Neural progenitor cell (in vitro differentiated cells): ENCODE results near the gene TPCN2. TPM values are rescaled to one million over a fixed set of nuclear protein-coding genes. Genes with fewer than 3 reads are reported as not detected.

Experiments used
- DNase-seq: peaks from one replicate; pipeline ENCODE4 v3.0.0-alpha.2; 2016; ENCODE audit warnings: low spot score
- H2AFZ ChIP-seq: fragments of 200-600 bp; sonication (generic); replicated peaks from 2 replicates; pipeline ENCODE4 v1.6.1; 2016; ENCODE audit warnings: antibody characterized with exemption
- H3F3A ChIP-seq: fragments of 200-600 bp; sonication (generic); 2 replicates; pipeline ENCODE4 v1.6.1; 2016; ENCODE audit warnings: antibody characterized with exemption, low read depth
- H3K27ac ChIP-seq: fragments of 200-600 bp; sonication (generic); 2 replicates; pipeline ENCODE4 v1.5.1; 2016; ENCODE audit warnings: mild to moderate bottlenecking
- H3K27me3 ChIP-seq: fragments of 200-600 bp; sonication (generic); 2 replicates; pipeline ENCODE4 v1.6.1; 2016; ENCODE audit warnings: mild to moderate bottlenecking, moderate library complexity
- H3K36me3 ChIP-seq: fragments of 200-600 bp; sonication (generic); 2 replicates; pipeline ENCODE4 v1.5.1; 2016
- H3K4me1 ChIP-seq: fragments of 200-600 bp; sonication (generic); 2 replicates; pipeline ENCODE4 v1.6.1; 2016; ENCODE audit warnings: mixed run types
- H3K4me2 ChIP-seq: fragments of 200-600 bp; sonication (generic); 2 replicates; pipeline ENCODE4 v1.6.1; 2016
- H3K4me3 ChIP-seq: fragments of 200-600 bp; sonication (generic); 2 replicates; pipeline ENCODE4 v1.5.1; 2016
- H3K79me2 ChIP-seq: fragments of 200-600 bp; sonication (generic); 2 replicates; pipeline ENCODE4 v1.6.1; 2016; ENCODE audit warnings: low read depth
- H3K9ac ChIP-seq: fragments of 200-600 bp; sonication (generic); 2 replicates; pipeline ENCODE4 v1.6.1; 2016
- H3K9me3 ChIP-seq: fragments of 200-600 bp; sonication (generic); 2 replicates; pipeline ENCODE4 v1.5.1; 2016; ENCODE audit warnings: low read depth
- H4K20me1 ChIP-seq: fragments of 200-600 bp; sonication (generic); 2 replicates; pipeline ENCODE4 v1.6.1; 2016; ENCODE audit warnings: low read depth
- H3K27ac Mint-ChIP-seq: 3 replicates; pipeline ENCODE4 v1.8.0; 2021; ENCODE audit warnings: mixed read lengths
- H3K27me3 Mint-ChIP-seq: 2 replicates; pipeline ENCODE4 v1.8.0; 2022; ENCODE audit warnings: low read depth, mild to moderate bottlenecking, inconsistent platforms, moderate library complexity, mixed read lengths; ENCODE audit not compliant: insufficient read depth
- H3K36me3 Mint-ChIP-seq: 3 replicates; pipeline ENCODE4 v1.8.0; 2021; ENCODE audit warnings: mixed read lengths
- H3K4me1 Mint-ChIP-seq: 3 replicates; pipeline ENCODE4 v1.8.0; 2021; ENCODE audit warnings: mixed read lengths
- H3K4me3 Mint-ChIP-seq: 3 replicates; pipeline ENCODE4 v1.8.0; 2021; ENCODE audit warnings: mild to moderate bottlenecking, moderate library complexity, mixed read lengths
- H3K9me3 Mint-ChIP-seq: 3 replicates; pipeline ENCODE4 v1.8.0; 2020; ENCODE audit warnings: mixed read lengths
- EZH2 ChIP-seq: fragments of 200-600 bp; sonication (generic); IDR thresholded peaks from 2 replicates; pipeline ENCODE4 v1.6.1; 2017; ENCODE audit warnings: antibody characterized with exemption, mild to moderate bottlenecking, moderate library complexity
- EZH2phosphoT487 ChIP-seq: fragments of 200-600 bp; sonication (generic); IDR thresholded peaks from 2 replicates; pipeline ENCODE4 v1.6.1; 2017; ENCODE audit warnings: antibody characterized with exemption
- total RNA-seq: library from RNA; depleted of rRNA; stranded (reverse); fragments of >200 nt; gene quantifications from 2 replicates; pipeline ENCODE4 v1.2.3, GENCODE V29; 2015; ENCODE audit warnings: low replicate concordance
- TF ChIP-seq, protein P1 (sequence below): fragments of 200-600 bp; sonication (generic); IDR thresholded peaks from 2 replicates; pipeline ENCODE4 v1.5.1; 2017; ENCODE audit warnings: antibody characterized with exemption, mild to moderate bottlenecking

TPCN2 gene
- total RNA-seq, 1 donor from 2014 or later: 7.2 TPM

- peaks cover 7% of the 10 kb centered on the region for H3K27me3 Mint-ChIP-seq
- H3K27ac Mint-ChIP-seq: peak overlapping the region; percentile 57
- peaks cover 29% of the 10 kb centered on the region for H3K4me1 Mint-ChIP-seq
- Histone ChIP-seq H3K4me3 (no peak overlapping the region), H3K79me2 (no peaks in the 10 kb centered on the region), H3K27ac (peak overlapping the region; percentile 55), H3K4me2 (peak overlapping the region; percentile 46), H2AFZ (peak overlapping the region; percentile 31), H4K20me1 (no peaks in the 10 kb centered on the region), H3K9ac (no peak overlapping the region), H3K36me3 (no peaks in the 10 kb centered on the region), H3K4me1 (peaks cover 33% of the 10 kb centered on the region), H3K9me3 (no peaks in the 10 kb centered on the region), H3K27me3 (no peaks in the 10 kb centered on the region), H3F3A (peaks cover 11% of the 10 kb centered on the region)
- peaks cover 7% of the 10 kb centered on the region for H3K9me3 Mint-ChIP-seq
- DNase-seq: peak; percentile 87
- H3K4me3 Mint-ChIP-seq: no peak overlapping the region
- peaks cover 4% of the 10 kb centered on the region for H3K36me3 Mint-ChIP-seq
- TF ChIP-seq EZH2phosphoT487: no peak
- TF ChIP-seq, protein P1, sequence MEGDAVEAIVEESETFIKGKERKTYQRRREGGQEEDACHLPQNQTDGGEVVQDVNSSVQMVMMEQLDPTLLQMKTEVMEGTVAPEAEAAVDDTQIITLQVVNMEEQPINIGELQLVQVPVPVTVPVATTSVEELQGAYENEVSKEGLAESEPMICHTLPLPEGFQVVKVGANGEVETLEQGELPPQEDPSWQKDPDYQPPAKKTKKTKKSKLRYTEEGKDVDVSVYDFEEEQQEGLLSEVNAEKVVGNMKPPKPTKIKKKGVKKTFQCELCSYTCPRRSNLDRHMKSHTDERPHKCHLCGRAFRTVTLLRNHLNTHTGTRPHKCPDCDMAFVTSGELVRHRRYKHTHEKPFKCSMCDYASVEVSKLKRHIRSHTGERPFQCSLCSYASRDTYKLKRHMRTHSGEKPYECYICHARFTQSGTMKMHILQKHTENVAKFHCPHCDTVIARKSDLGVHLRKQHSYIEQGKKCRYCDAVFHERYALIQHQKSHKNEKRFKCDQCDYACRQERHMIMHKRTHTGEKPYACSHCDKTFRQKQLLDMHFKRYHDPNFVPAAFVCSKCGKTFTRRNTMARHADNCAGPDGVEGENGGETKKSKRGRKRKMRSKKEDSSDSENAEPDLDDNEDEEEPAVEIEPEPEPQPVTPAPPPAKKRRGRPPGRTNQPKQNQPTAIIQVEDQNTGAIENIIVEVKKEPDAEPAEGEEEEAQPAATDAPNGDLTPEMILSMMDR: no peak
- no peak for TF ChIP-seq EZH2
Observed at GRCh38 chr11:69157156-69157821, 108.6 kb downstream of the TPCN2 start.

- Histone ChIP-seq H3K9ac (no peak overlapping the region), H2AFZ (no peak overlapping the region), H3K27ac (no peak overlapping the region), H3K4me1 (peaks cover 28% of the 10 kb centered on the region), H3K27me3 (no peaks in the 10 kb centered on the region), H4K20me1 (no peaks in the 10 kb centered on the region), H3F3A (peaks cover 7% of the 10 kb centered on the region), H3K4me3 (no peak overlapping the region), H3K36me3 (no peaks in the 10 kb centered on the region), H3K4me2 (peak overlapping the region; percentile 12), H3K9me3 (no peaks in the 10 kb centered on the region), H3K79me2 (no peaks in the 10 kb centered on the region)
- TF ChIP-seq, protein P1: no peak
- TF ChIP-seq EZH2phosphoT487 (no peak), EZH2 (no peak)
- H3K27ac Mint-ChIP-seq: no peak overlapping the region
- peaks cover 7% of the 10 kb centered on the region for H3K27me3 Mint-ChIP-seq
- no peak for DNase-seq
- H3K36me3 Mint-ChIP-seq: peaks cover 4% of the 10 kb centered on the region
- peaks cover 10% of the 10 kb centered on the region for H3K9me3 Mint-ChIP-seq
- peaks cover 24% of the 10 kb centered on the region for H3K4me1 Mint-ChIP-seq
- no peak overlapping the region for H3K4me3 Mint-ChIP-seq
Observed at GRCh38 chr11:69157822-69158231, 109.1 kb downstream of the TPCN2 start.

DNA sequence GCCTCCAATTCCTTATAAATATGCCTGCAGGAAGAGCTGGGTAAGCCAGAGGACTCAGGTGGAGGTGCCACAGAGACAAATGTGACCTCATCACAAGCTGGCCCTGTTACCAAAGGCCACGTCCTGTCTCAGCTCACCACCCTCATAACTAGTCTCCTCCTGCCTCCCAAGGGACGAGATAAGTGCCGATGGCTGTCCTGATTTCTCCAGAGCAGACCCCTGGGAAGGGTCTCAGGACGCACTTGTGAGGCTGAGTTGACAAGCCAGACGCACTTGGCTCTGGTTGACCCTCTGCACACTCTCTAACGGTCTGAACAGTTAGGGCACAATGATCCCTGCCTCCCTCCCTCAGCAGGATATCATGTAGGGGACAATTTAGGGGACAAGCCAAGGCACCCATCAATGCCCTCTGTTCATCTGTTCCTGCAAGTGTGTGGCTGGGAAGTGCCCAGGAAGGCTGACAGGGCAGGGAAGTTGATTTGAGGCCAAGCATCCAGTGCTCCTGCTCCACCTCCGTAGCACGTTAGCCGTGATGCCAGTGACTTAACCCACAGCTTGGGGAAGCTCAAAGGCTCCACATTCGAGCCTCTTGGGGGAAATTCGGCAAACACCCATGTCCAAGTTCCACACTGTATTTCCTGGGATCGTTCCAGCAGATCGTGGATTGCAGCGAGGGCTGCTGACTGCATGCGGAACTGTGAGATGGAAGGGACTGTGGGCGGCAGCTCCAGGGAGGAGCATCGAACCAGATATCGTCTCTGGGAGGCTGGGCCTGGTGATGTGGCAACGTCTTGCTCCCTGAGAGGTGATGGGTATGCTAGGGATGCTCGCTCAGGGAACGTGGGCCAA is 109.8 kb downstream of the TPCN2 start:
- H3K9me3 ChIP-seq: no peaks in the 10 kb centered on the region
- no peak overlapping the region for H3K9ac ChIP-seq
- no peak overlapping the region for H3K4me2 ChIP-seq
- H3K79me2 ChIP-seq: no peaks in the 10 kb centered on the region
- TF ChIP-seq EZH2phosphoT487 (no peak), EZH2 (no peak)
- TF ChIP-seq, protein P1: no peak
- no peak for DNase-seq
- H3K27me3 ChIP-seq: no peaks in the 10 kb centered on the region
- Mint-ChIP-seq H3K36me3 (peaks cover 4% of the 10 kb centered on the region), H3K4me3 (no peak overlapping the region), H3K9me3 (peaks cover 11% of the 10 kb centered on the region), H3K4me1 (peaks cover 17% of the 10 kb centered on the region), H3K27me3 (peaks cover 7% of the 10 kb centered on the region), H3K27ac (no peak overlapping the region)
- no peaks in the 10 kb centered on the region for H4K20me1 ChIP-seq
- H2AFZ ChIP-seq: no peak overlapping the region
- no peak overlapping the region for H3K4me3 ChIP-seq
- H3K4me1 ChIP-seq: peaks cover 21% of the 10 kb centered on the region
- H3K27ac ChIP-seq: no peak overlapping the region
- peaks cover 7% of the 10 kb centered on the region for H3F3A ChIP-seq
- no peaks in the 10 kb centered on the region for H3K36me3 ChIP-seq
